Thyroid gland (tissue), 4 donors: ENCODE results near the gene SMARCAL1.

ENCODE experiments used
- POLR2A ChIP-seq, 2 donors: fragments of 450-650 bp; IDR thresholded peaks; one replicate each; pipeline ENCODE4 v1.6.1; 2017; ENCODE audit warnings: antibody characterized with exemption in 2 of 2, mild to moderate bottlenecking in 2 of 2, moderate library complexity in 1 of 2
- TF ChIP-seq, protein P1 (sequence below), 6 experiments: fragments of 200-600 bp in 3 of 6; fragments of 450-650 bp in 3 of 6; sonication (generic) in 3 of 6; IDR thresholded peaks; one replicate each; pipeline ENCODE4 v1.5.1; 2016 to 2019; ENCODE audit warnings: antibody characterized with exemption in 6 of 6, mild to moderate bottlenecking in 2 of 6, inconsistent platforms in 1 of 6, moderate library complexity in 1 of 6

DNA sequence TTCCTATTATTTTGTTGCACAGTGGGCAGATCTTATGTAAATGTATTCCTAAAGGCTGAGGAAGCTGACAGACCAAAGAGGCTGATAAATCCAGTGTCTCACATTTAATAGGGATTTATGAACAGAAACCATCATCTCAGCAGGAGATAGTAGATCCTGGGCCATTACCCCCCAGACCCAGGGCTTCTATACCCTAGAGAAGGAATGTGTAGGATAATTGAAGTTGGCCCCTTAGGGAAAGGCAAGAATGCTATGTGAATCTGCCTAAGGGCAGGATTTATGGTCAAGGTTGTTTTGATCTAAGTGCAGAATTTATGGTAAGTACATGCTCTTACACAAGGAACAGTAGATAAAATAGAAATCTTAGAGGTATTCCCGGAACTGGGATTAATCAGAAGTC lies 115.3 kb downstream of the SMARCAL1 start:
- TF ChIP-seq, protein P1, sequence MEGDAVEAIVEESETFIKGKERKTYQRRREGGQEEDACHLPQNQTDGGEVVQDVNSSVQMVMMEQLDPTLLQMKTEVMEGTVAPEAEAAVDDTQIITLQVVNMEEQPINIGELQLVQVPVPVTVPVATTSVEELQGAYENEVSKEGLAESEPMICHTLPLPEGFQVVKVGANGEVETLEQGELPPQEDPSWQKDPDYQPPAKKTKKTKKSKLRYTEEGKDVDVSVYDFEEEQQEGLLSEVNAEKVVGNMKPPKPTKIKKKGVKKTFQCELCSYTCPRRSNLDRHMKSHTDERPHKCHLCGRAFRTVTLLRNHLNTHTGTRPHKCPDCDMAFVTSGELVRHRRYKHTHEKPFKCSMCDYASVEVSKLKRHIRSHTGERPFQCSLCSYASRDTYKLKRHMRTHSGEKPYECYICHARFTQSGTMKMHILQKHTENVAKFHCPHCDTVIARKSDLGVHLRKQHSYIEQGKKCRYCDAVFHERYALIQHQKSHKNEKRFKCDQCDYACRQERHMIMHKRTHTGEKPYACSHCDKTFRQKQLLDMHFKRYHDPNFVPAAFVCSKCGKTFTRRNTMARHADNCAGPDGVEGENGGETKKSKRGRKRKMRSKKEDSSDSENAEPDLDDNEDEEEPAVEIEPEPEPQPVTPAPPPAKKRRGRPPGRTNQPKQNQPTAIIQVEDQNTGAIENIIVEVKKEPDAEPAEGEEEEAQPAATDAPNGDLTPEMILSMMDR (IDR thresholded peaks at IDR 0.05), result no peak
- no peak for TF ChIP-seq POLR2A (IDR thresholded peaks at IDR 0.05)
